K562 (cell line): ENCODE results near the gene STYXL1. TPM values are rescaled to one million over a fixed set of nuclear protein-coding genes. Genes with fewer than 3 reads are reported as not detected.
A peak's percentile ranks its signal among the peaks of the same experiment; 100 is the strongest.

Experiments used
- ATF2 ChIP-seq: sonication (generic); formaldehyde crosslinking; IDR thresholded peaks from 2 replicates; pipeline ENCODE4 v1.8.1; 2022; ENCODE audit warnings: missing genetic modification reagents
- ATF4 ChIP-seq: fragments of 450-650 bp; formaldehyde crosslinking; IDR thresholded peaks from 2 replicates; pipeline ENCODE4 v1.4.0; 2022; ENCODE audit warnings: mild to moderate bottlenecking, moderate library complexity
- C11orf30 ChIP-seq: fragments of 450-650 bp; IDR thresholded peaks from 2 replicates; pipeline ENCODE4 v1.6.1; 2016; ENCODE audit warnings: low read depth, mild to moderate bottlenecking
- CTCFL ChIP-seq: IDR thresholded peaks from 2 replicates; pipeline ENCODE4 v1.6.1; 2011; ENCODE audit warnings: borderline replicate concordance, low read depth, mild to moderate bottlenecking, moderate library complexity, low read length; ENCODE audit not compliant: insufficient read depth, poor library complexity, severe bottlenecking
- EWSR1 ChIP-seq: fragments of 450-650 bp; IDR thresholded peaks from 2 replicates; pipeline ENCODE4 v1.6.1; 2018; ENCODE audit warnings: borderline replicate concordance, mild to moderate bottlenecking, low read depth, moderate library complexity; ENCODE audit not compliant: partially characterized antibody
- HBP1 ChIP-seq: fragments of 450-650 bp; formaldehyde crosslinking; IDR thresholded peaks from 2 replicates; pipeline ENCODE4 v1.4.0; 2022; ENCODE audit warnings: missing genetic modification characterization
- HDAC1 ChIP-seq, 2 experiments: fragments of 450-650 bp; IDR thresholded peaks; 2 replicates each; pipeline ENCODE4 v1.6.1; 2016 to 2017; ENCODE audit warnings: inconsistent platforms in 1 of 2, mild to moderate bottlenecking in 1 of 2, moderate library complexity in 1 of 2
- HLTF ChIP-seq: fragments of 450-650 bp; IDR thresholded peaks from 2 replicates; pipeline ENCODE4 v1.6.1; 2016
- ILK ChIP-seq: fragments of 450-650 bp; IDR thresholded peaks from 2 replicates; pipeline ENCODE4 v1.6.1; 2016; ENCODE audit warnings: missing genetic modification characterization, low read depth, mild to moderate bottlenecking, missing compliant biosample characterization, moderate library complexity, borderline replicate concordance
- PRMT5 ChIP-seq: sonication (generic); formaldehyde crosslinking; IDR thresholded peaks from 2 replicates; pipeline ENCODE4 v1.5.0; 2020; ENCODE audit warnings: missing genetic modification reagents
- SETDB1 ChIP-seq: IDR thresholded peaks from one replicate; pipeline ENCODE4 v1.6.1; 2012; ENCODE audit warnings: low read length, control low read depth, inconsistent platforms
- SMAD4 ChIP-seq: fragments of 250-450 bp; sonication (Bioruptor Pico); conservative IDR thresholded peaks from 2 replicates; pipeline ENCODE4 v1.8.0; 2021; ENCODE audit warnings: inconsistent platforms, mild to moderate bottlenecking, moderate library complexity
- SNRNP70 ChIP-seq: fragments of 200-400 bp; formaldehyde crosslinking; optimal IDR thresholded peaks from 2 replicates; pipeline ENCODE3; 2017; ENCODE audit warnings: low read depth, low read length
- TAL1 ChIP-seq: fragments of 450-650 bp; IDR thresholded peaks from 2 replicates; pipeline ENCODE4 v1.6.1; 2016; ENCODE audit warnings: mild to moderate bottlenecking
- TEAD4 ChIP-seq, 2 experiments: sonication (generic) in 1 of 2; formaldehyde crosslinking in 1 of 2; IDR thresholded peaks; 2 replicates each; pipeline versions ENCODE4 v1.6.1 to v1.8.0; 2012 to 2022; ENCODE audit warnings: borderline replicate concordance in 1 of 2, inconsistent platforms in 1 of 2, low read length in 1 of 2, mild to moderate bottlenecking in 1 of 2, missing genetic modification reagents in 1 of 2
- TRIM25 ChIP-seq: fragments of 450-650 bp; IDR thresholded peaks from 2 replicates; pipeline ENCODE4 v1.7.0; 2016; ENCODE audit warnings: borderline replicate concordance
- ZBTB5 ChIP-seq: fragments of 450-650 bp; IDR thresholded peaks from 2 replicates; pipeline ENCODE4 v1.6.1; 2017; ENCODE audit warnings: antibody characterized with exemption
- ZNF316 ChIP-seq: fragments of 450-650 bp; IDR thresholded peaks from 2 replicates; pipeline ENCODE4 v1.6.1; 2016
- ZNF551 ChIP-seq: fragments of 250-450 bp; sonication (Bioruptor Pico); IDR thresholded peaks from 2 replicates; pipeline ENCODE4 v1.5.0; 2021; ENCODE audit warnings: mild to moderate bottlenecking, moderate library complexity
- polyA plus RNA-seq, 8 experiments: library from polyadenylated mRNA; depleted of rRNA in 4 of 8; stranded (reverse) in 5 of 8; unstranded in 3 of 8; fragments of >200 nt; fragmentation: Nextera tagmentation in 2 of 8; fragmentation: Illumina TruSeq in 1 of 8; extraction: Ambion mirVana in 2 of 8; extraction: Trizol in 1 of 8; gene quantifications; 2 replicates each; pipeline versions ENCODE4 v1.2.1 to v1.2.3, GENCODE V29; 2011 to 2014; ENCODE audit warnings: inconsistent platforms in 1 of 8, missing spikeins in 1 of 8
- total RNA-seq, 7 experiments: library from RNA; depleted of rRNA in 6 of 7; stranded (reverse); fragments of >200 nt in 6 of 7; fragmentation: Illumina TruSeq in 2 of 7; extraction: Trizol in 2 of 7; gene quantifications; 2 replicates each; pipeline versions ENCODE4 v1.2.1 to v1.2.3, GENCODE V29; 2011 to 2021; ENCODE audit warnings: low replicate concordance in 1 of 7

The STYXL1 gene
- total and polyA plus RNA-seq, 9 of the 15 experiments (the other 6 are each of a cell fraction or from before 2014, with no cell fraction given): 36.5 to 97.2 (median 49.9) TPM

- TF ChIP-seq HDAC1 (IDR thresholded peaks at IDR 0.05): 0 out of 4 replicates have a peak, but pooled peaks of 1 of the 2 experiments have one; percentile 17
- TF ChIP-seq HLTF: 0 out of 2 replicates have a peak, but pooled peaks have one; percentile 34
- peak; percentile 61; the same call in 1 of the 2 replicates for TF ChIP-seq ZBTB5
- TF ChIP-seq PRMT5: no peak
- TF ChIP-seq EWSR1: no peak
- peak; percentile 70; the same call in 1 of the 2 replicates for TF ChIP-seq TRIM25
- TF ChIP-seq C11orf30: no peak
- no peak for TF ChIP-seq ATF2
- TF ChIP-seq SNRNP70: no peak
- no peak for TF ChIP-seq ZNF551 (CRISPR knock-in tag)
- no peak for TF ChIP-seq SMAD4
- peak; percentile 26; the same call in 1 of the 2 replicates for TF ChIP-seq TAL1
- TF ChIP-seq CTCFL: no peak
- no peak for TF ChIP-seq ATF4 (CRISPR knock-in tag)
- TF ChIP-seq SETDB1: no peak
- peak; percentile 46 for TF ChIP-seq TEAD4 (IDR thresholded peaks at IDR 0.05; ENCODE audit: low read length)
- TF ChIP-seq TEAD4 (CRISPR knock-in tag; IDR thresholded peaks at IDR 0.05; ENCODE audit: borderline replicate concordance): no peak
- TF ChIP-seq ILK: no peak
- no peak for TF ChIP-seq ZNF316
- TF ChIP-seq HBP1 (CRISPR knock-in tag): peak; percentile 64; the same call in 1 of the 2 replicates
Measured at GRCh38 chr7:76049295-76049694, 1.5 kb upstream of the STYXL1 start (continued).
